Upper lobe of right lung (tissue), 1 donor: ENCODE data around the gene F10. TPM values are rescaled to one million over a fixed set of nuclear protein-coding genes. Genes with fewer than 3 reads are reported as not detected.

Experiments used
- ATAC-seq: fragments of 200-7000 bp; cut with Tn5 transposase; one replicate; pipeline ENCODE4 v1.9.1; 2020; ENCODE audit warnings: mild to moderate bottlenecking, moderate library complexity
- DNase-seq: peaks from one replicate; pipeline ENCODE4 v3.0.0-alpha.2; 2020
- H3K27ac ChIP-seq: fragments of 200-600 bp; one replicate; pipeline ENCODE4 v1.8.0; 2022
- H3K27me3 ChIP-seq: fragments of 200-600 bp; one replicate; pipeline ENCODE4 v1.8.0; 2022; ENCODE audit warnings: mild to moderate bottlenecking
- H3K36me3 ChIP-seq: fragments of 200-600 bp; one replicate; pipeline ENCODE4 v1.8.0; 2022
- H3K4me1 ChIP-seq: fragments of 200-600 bp; one replicate; pipeline ENCODE4 v1.8.0; 2022
- H3K4me3 ChIP-seq: fragments of 200-600 bp; one replicate; pipeline ENCODE4 v1.8.0; 2022; ENCODE audit warnings: mild to moderate bottlenecking
- H3K9me3 ChIP-seq: fragments of 200-600 bp; one replicate; pipeline ENCODE4 v1.8.0; 2022
- CTCF ChIP-seq: fragments of 200-600 bp; IDR thresholded peaks from one replicate; pipeline ENCODE4 v1.8.0; 2022; ENCODE audit warnings: antibody characterized with exemption
- intact Hi-C: fragments of 100-400 bp; cut with DNase I; formaldehyde crosslinking; loops from one replicate; pipeline ENCODE4 v1.11.0; 2022
- total RNA-seq: library from RNA; stranded (reverse); fragmentation: NEBNext Ultra II Directional; extraction: Animal tissue kit (Norgen Biotek cat#: 25700); gene quantifications from one replicate; pipeline ENCODE4 v1.2.1, GENCODE V29; 2021
- donor health status: DM: no; HTN: yes; CAD: no; lungs with severe emphysema.

The F10 gene
- total RNA-seq, 1 donor from 2014 or later: 7.9 TPM

GRCh38 chr13:113196970-113197737 is 74.6 kb downstream of the F10 start:
- peaks cover 81% of the 10 kb centered on the region for H3K36me3 ChIP-seq
- intact Hi-C loops: no loop called here
- no peak overlapping the region for H3K4me3 ChIP-seq
- no peak for TF ChIP-seq CTCF
- H3K4me1 ChIP-seq: no peaks in the 10 kb centered on the region
- H3K27ac ChIP-seq: no peak overlapping the region
- no peak for DNase-seq
- H3K9me3 ChIP-seq: no peaks in the 10 kb centered on the region
- H3K27me3 ChIP-seq: no peaks in the 10 kb centered on the region
- ATAC-seq: no peak

Other genes starting within 250 kb of the F10 start
- 69.7 TPM for gene MCF2L, start 153.6 kb upstream of the F10 start, total RNA-seq
- gene F7, start 17.0 kb upstream of the F10 start, total RNA-seq: 0.61 TPM
- not detected for gene PROZ, start 35.8 kb downstream of the F10 start, total RNA-seq
- gene PCID2, start 85.9 kb downstream of the F10 start, total RNA-seq: 41.5 TPM
- gene CUL4A, start 86.8 kb downstream of the F10 start, total RNA-seq: 57.0 TPM
- 332 TPM for gene LAMP1, start 174.4 kb downstream of the F10 start, total RNA-seq
- 6.1 TPM for gene GRTP1, start 241.3 kb downstream of the F10 start, total RNA-seq